ENCODE results near the gene ATP2B1. TPM values are rescaled to one million over a fixed set of nuclear protein-coding genes. Genes with fewer than 3 reads are reported as not detected.

The ATP2B1 gene
- total and polyA plus RNA-seq, 2 of the 13 experiments (the other 11 are each of a cell fraction or from before 2014, with no cell fraction given) = 12.1 to 60.2 TPM

DNA sequence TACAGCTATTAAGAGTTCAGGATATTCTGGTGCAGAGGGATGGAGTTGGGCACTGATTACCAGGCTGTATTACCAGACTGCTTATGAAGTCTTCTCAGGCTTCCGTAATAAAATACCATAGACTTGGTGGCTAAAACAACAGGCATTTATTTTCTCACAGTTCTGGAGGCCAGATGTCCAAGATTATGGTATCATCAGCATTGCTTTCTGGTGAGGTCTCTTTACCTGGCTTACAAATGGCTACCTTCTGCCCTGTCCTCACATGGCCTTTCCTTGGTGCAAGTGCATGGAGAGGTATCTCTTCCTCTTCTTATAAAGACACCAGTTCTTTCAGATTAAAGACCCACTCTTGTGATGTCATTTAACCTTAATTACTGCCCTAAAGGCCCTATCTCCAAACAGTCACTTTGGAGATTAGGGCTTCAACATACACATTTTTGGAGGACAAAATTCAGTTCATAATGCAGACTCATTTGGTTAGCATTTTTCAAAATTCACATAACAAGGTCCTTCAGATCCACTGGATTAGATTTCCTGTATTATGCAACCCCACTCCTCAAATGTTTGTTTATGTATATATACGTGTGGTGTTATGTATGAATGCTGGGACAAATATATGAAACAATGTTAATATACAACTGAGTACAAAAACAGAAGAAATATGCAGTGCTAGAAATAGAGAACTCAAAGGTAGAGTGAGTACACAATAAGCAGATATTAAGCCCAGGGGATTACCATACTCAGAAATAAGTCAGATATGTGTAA lies 9.3 kb upstream of the ATP2B1 start (continued):
- TF ChIP-seq, protein P1, sequence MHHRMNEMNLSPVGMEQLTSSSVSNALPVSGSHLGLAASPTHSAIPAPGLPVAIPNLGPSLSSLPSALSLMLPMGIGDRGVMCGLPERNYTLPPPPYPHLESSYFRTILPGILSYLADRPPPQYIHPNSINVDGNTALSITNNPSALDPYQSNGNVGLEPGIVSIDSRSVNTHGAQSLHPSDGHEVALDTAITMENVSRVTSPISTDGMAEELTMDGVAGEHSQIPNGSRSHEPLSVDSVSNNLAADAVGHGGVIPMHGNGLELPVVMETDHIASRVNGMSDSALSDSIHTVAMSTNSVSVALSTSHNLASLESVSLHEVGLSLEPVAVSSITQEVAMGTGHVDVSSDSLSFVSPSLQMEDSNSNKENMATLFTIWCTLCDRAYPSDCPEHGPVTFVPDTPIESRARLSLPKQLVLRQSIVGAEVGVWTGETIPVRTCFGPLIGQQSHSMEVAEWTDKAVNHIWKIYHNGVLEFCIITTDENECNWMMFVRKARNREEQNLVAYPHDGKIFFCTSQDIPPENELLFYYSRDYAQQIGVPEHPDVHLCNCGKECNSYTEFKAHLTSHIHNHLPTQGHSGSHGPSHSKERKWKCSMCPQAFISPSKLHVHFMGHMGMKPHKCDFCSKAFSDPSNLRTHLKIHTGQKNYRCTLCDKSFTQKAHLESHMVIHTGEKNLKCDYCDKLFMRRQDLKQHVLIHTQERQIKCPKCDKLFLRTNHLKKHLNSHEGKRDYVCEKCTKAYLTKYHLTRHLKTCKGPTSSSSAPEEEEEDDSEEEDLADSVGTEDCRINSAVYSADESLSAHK (CRISPR knock-in tag; IDR thresholded peaks at IDR 0.05; ENCODE audit: borderline replicate concordance) = no peak
- TF ChIP-seq ARNT2 (CRISPR knock-in tag; IDR thresholded peaks at IDR 0.05; ENCODE audit: low read depth) (no peak), ZNF790 (CRISPR knock-in tag; IDR thresholded peaks at IDR 0.05; ENCODE audit: borderline replicate concordance) (no peak), CCDC6 (CRISPR knock-in tag; IDR thresholded peaks at IDR 0.05) (no peak), JUND (CRISPR knock-in tag; IDR thresholded peaks at IDR 0.05) (no peak), ZNF207 (IDR thresholded peaks at IDR 0.05; ENCODE audit: borderline replicate concordance) (no peak), ZNF260 (CRISPR knock-in tag; IDR thresholded peaks at IDR 0.05; ENCODE audit: borderline replicate concordance, low read depth) (no peak)
- TF ChIP-seq, protein P2, sequence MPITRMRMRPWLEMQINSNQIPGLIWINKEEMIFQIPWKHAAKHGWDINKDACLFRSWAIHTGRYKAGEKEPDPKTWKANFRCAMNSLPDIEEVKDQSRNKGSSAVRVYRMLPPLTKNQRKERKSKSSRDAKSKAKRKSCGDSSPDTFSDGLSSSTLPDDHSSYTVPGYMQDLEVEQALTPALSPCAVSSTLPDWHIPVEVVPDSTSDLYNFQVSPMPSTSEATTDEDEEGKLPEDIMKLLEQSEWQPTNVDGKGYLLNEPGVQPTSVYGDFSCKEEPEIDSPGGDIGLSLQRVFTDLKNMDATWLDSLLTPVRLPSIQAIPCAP (CRISPR knock-in tag; IDR thresholded peaks at IDR 0.05; ENCODE audit: low read depth) = no peak

DNA sequence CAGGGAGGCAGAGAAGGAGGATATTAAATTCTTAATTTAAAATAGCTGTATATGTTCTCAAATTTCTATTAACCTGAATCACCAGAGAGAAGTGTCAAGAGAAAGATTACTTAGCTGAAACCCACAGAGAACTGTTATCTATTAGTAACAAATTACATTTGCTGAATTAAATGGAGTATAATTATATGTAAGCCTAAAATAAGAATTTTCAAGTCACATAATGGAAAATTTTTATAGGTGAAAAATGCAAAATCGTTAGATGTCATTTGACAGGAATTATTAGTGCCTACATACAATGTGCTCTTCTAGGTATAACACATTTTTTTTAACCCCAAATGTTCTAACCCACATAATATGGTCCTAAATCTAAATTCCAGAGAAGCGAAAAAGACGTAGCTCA lies 4.1 kb upstream of the ATP2B1 start:
- intact Hi-C loops (cut with micrococcal nuclease; ENCODE audit: unreplicated experiment) (no loop called here), in situ Hi-C loops (cut with HindIII; ENCODE audit: extremely low pct_ligation_motif_present, low pct_unique_long_range_greater_than_20kb) (no loop called here)
- peaks cover 7% of the 10 kb centered on the region for H3K79me2 ChIP-seq (ENCODE audit: insufficient read depth, low read length)
- no peak overlapping the region for H3K4me2 ChIP-seq (ENCODE audit: low read depth, low read length)
- H3K4me3 ChIP-seq (replicated peaks in 1 of 3; ENCODE audit: insufficient read depth in 1 of 3, low read depth in 2 of 3, low read length in 3 of 3) = no peak overlapping the region
- H4K20me1 ChIP-seq (ENCODE audit: insufficient read depth, low read length) = 0 out of 2 replicates have a peak, but pooled peaks cover 3% of the 10 kb centered on the region
- CTCF ChIA-PET (ENCODE audit: low intra/inter-chr PET ratio, low total read pairs) = no interaction called here
- H3K27me3 ChIP-seq (ENCODE audit: control insufficient read depth in 1 of 2, insufficient read depth in 2 of 2, low read length in 2 of 2) = no peaks in the 10 kb centered on the region; a peak in 1 of 5 replicates
- H3K27ac ChIP-seq (ENCODE audit: extremely low read length, insufficient read depth, low read length) = no peak overlapping the region
- no peak for DNase-seq (ENCODE audit: low spot score)
- no peak overlapping the region for H2AFZ ChIP-seq (ENCODE audit: low read length)
- POLR2A ChIA-PET = no interaction called here
- BruUV-seq (replicated peaks) = no TSS peak
- no peak overlapping the region for H3K9ac ChIP-seq (ENCODE audit: insufficient read depth, low read depth, low read length)
- H3K36me3 ChIP-seq (replicated peaks in 1 of 2; ENCODE audit: control insufficient read depth in 1 of 2, insufficient read depth in 2 of 2, low read length in 2 of 2) = no peaks in the 10 kb centered on the region
- no peaks in the 10 kb centered on the region for H3K9me3 ChIP-seq (ENCODE audit: low read length)
- WGBS (ENCODE audit: low lambda C conversion rate) = 61% methylated on average over 3 of the region's 3 CpGs
- no peak for FAIRE-seq
- peaks cover 4% of the 10 kb centered on the region; the same call in 1 of the 2 replicates for H3K4me1 ChIP-seq (ENCODE audit: insufficient read depth, low read length)
- TF ChIP-seq, protein P3, sequence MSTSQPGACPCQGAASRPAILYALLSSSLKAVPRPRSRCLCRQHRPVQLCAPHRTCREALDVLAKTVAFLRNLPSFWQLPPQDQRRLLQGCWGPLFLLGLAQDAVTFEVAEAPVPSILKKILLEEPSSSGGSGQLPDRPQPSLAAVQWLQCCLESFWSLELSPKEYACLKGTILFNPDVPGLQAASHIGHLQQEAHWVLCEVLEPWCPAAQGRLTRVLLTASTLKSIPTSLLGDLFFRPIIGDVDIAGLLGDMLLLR (CRISPR knock-in tag; IDR thresholded peaks at IDR 0.05) = no peak
- TF ChIP-seq, protein P4, sequence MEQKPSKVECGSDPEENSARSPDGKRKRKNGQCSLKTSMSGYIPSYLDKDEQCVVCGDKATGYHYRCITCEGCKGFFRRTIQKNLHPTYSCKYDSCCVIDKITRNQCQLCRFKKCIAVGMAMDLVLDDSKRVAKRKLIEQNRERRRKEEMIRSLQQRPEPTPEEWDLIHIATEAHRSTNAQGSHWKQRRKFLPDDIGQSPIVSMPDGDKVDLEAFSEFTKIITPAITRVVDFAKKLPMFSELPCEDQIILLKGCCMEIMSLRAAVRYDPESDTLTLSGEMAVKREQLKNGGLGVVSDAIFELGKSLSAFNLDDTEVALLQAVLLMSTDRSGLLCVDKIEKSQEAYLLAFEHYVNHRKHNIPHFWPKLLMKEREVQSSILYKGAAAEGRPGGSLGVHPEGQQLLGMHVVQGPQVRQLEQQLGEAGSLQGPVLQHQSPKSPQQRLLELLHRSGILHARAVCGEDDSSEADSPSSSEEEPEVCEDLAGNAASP (CRISPR knock-in tag; IDR thresholded peaks at IDR 0.05; ENCODE audit: borderline replicate concordance) = no peak
- ATAC-seq = no peak
